Measurements from ENCODE around the gene MYPN. TPM values are rescaled to one million over a fixed set of nuclear protein-coding genes. Genes with fewer than 3 reads are reported as not detected.

MYPN gene
- total RNA-seq, 3 donors from 2014 or later = 0.47 to 1.8 (median 0.93) TPM

DNA sequence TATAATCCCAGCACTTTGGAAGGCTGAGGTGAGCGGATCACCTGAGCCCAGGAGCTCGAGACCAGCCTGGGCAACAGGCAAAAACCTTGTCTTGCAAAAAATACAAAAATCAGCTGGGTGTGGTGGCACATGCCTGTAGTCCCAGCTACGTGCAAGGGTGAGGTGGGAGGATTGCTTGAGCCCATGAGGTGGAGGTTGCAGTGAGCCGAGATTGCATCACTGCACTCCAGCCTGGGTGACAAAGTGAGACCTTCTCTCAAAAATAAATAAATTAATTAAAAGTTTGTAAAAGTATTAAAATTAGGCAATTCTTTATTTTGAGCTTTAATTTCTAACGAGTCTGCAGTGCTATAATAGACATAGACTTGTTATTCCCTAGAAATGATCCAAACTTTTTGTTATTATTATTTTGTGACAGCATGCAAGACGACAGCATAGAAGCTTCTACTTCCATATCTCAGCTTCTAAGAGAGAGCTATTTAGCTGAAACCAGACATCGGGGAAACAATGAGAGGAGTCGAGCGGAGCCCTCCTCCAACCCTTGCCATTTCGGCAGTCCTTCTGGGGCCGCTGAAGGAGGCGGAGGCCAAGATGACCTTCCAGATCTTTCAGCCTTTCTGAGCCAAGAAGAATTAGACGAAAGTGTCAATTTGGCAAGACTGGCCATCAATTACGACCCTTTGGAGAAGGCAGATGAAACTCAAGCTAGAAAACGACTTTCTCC, 11.9 kb downstream of the MYPN start:
- no peaks in the 10 kb centered on the region for H3K4me1 ChIP-seq (ENCODE audit: low read depth)
- H3K36me3 ChIP-seq (ENCODE audit: low read depth) = no peaks in the 10 kb centered on the region
- H3K9me3 ChIP-seq = no peaks in the 10 kb centered on the region
- DNase-seq (no peak), ATAC-seq (no peak)
- no peak overlapping the region for H3K4me3 ChIP-seq
- TF ChIP-seq, protein P1, sequence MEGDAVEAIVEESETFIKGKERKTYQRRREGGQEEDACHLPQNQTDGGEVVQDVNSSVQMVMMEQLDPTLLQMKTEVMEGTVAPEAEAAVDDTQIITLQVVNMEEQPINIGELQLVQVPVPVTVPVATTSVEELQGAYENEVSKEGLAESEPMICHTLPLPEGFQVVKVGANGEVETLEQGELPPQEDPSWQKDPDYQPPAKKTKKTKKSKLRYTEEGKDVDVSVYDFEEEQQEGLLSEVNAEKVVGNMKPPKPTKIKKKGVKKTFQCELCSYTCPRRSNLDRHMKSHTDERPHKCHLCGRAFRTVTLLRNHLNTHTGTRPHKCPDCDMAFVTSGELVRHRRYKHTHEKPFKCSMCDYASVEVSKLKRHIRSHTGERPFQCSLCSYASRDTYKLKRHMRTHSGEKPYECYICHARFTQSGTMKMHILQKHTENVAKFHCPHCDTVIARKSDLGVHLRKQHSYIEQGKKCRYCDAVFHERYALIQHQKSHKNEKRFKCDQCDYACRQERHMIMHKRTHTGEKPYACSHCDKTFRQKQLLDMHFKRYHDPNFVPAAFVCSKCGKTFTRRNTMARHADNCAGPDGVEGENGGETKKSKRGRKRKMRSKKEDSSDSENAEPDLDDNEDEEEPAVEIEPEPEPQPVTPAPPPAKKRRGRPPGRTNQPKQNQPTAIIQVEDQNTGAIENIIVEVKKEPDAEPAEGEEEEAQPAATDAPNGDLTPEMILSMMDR (IDR thresholded peaks at IDR 0.05) = no peak
- intact Hi-C loops (cut with DNase I, micrococcal nuclease) = no loop called here

DNA sequence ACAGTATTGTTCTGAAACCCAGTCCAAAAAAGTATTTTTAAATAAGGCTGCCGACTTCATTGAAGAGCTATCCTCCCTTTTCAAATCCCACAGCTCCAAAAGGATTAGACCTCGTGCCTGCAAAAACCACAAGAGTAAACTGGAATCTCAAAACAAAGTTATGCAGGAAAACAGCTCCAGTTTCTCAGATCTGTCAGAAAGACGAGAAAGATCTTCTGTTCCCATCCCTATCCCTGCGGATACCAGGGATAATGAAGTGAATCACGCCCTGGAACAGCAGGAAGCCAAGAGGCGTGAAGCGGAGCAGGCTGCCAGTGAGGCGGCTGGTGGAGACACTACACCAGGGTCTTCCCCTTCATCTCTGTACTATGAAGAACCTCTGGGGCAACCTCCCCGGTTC, 12.6 kb downstream of the MYPN start:
- DNase-seq = no peak
- Histone ChIP-seq H3K36me3 (ENCODE audit: low read depth) (no peaks in the 10 kb centered on the region), H3K4me3 (no peak overlapping the region), H3K4me1 (ENCODE audit: low read depth) (no peaks in the 10 kb centered on the region), H3K9me3 (no peaks in the 10 kb centered on the region)
- intact Hi-C loops (cut with DNase I, micrococcal nuclease) = no loop called here
- TF ChIP-seq, protein P1 (IDR thresholded peaks at IDR 0.05) = no peak
- peak; percentile 28 for ATAC-seq

DNA sequence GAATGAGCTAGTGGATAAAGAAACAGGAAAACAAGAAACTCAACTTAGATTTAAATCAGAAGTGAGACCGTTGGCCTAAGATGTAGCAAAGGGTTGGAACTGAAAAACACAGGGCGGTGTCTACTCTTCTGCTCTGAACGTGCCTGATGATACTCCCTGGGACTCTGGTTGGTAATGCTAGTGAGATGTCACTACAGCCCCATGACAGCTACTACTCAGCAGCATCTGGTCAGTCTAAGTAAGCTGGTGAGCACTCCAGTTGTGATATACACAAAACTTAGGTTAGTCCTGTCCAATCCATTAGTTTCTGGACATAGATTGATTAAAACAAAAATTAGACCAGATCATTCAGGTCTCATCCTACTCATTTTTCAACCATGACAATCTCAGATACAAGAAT, 15.4 kb downstream of the MYPN start:
- TF ChIP-seq, protein P1 (IDR thresholded peaks at IDR 0.05) = no peak
- intact Hi-C loops (cut with DNase I, micrococcal nuclease) = no loop called here
- ATAC-seq (no peak), DNase-seq (no peak)
- Histone ChIP-seq H3K9me3 (no peaks in the 10 kb centered on the region), H3K36me3 (ENCODE audit: low read depth) (no peaks in the 10 kb centered on the region), H3K4me3 (no peak overlapping the region), H3K4me1 (ENCODE audit: low read depth) (no peaks in the 10 kb centered on the region)

DNA sequence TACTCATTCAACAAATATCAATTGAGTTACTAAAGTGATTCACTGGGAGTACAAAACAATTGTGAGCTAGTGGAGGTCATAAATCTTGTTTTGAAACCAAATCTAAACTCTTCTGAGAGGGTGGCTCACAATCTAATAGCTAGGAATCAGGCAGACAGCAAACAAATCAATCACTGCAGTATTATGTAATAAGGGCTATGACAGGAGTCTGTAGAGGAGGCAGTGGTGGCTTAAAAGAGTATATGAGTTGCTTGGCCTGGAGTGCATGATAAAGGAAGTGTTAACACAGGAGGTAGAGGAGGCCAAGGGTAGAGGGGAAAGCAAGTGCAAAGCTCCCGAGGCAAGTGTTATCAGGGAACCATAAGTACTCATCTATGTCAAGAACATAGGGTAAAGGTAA, 16.5 kb downstream of the MYPN start:
- Histone ChIP-seq H3K9me3 (no peaks in the 10 kb centered on the region), H3K4me3 (no peak overlapping the region), H3K36me3 (ENCODE audit: low read depth) (no peaks in the 10 kb centered on the region), H3K4me1 (ENCODE audit: low read depth) (no peaks in the 10 kb centered on the region)
- TF ChIP-seq, protein P1 (IDR thresholded peaks at IDR 0.05) = no peak
- intact Hi-C loops (cut with DNase I, micrococcal nuclease) = no loop called here
- no peak for DNase-seq
- peak; percentile 66 for ATAC-seq

DNA sequence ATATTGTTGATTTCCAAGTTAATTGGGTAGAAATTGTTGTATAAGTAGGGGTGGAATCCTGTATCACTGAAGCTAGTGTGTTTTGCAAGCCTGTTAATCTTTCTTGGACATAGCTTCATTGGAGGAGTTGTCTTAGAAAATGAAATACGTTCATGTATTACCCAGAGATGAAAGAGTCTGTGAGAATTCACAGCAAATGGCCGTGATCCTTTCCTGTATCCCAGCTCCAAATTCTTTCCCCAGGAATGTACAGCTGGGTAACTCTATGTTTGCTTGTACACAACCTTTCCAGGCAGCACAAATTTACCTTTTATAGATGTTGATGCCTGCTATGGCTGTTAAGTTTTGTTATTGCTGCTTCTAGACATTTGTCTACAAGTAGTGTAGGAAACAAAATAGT, 18.7 kb downstream of the MYPN start:
- Histone ChIP-seq H3K9me3 (no peaks in the 10 kb centered on the region), H3K4me3 (no peak overlapping the region), H3K36me3 (ENCODE audit: low read depth) (no peaks in the 10 kb centered on the region), H3K4me1 (ENCODE audit: low read depth) (no peaks in the 10 kb centered on the region)
- intact Hi-C loops (cut with DNase I, micrococcal nuclease) = no loop called here
- ATAC-seq (no peak), DNase-seq (no peak)
- TF ChIP-seq, protein P1 (IDR thresholded peaks at IDR 0.05) = no peak

DNA sequence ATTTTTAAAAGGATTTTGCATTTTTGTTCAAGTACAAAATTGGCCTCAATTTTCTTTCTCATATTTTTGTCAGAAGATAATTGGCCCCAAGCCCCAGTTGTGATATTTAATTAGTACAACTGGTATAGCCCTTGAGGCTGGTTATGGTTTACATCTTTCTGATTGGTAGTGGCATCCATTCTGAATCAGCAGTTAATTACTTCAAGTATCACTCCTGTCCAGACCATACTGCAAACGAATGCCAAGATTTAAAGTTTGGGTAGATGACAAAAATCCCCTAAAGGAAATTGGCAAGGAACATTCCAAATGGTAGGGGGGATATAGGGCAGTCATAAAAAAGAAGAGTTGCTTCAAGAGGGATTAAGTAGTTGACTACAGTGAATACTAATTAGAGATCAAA, 23.1 kb downstream of the MYPN start:
- Histone ChIP-seq H3K4me3 (no peak overlapping the region), H3K36me3 (ENCODE audit: low read depth) (no peaks in the 10 kb centered on the region), H3K4me1 (ENCODE audit: low read depth) (no peaks in the 10 kb centered on the region), H3K9me3 (no peaks in the 10 kb centered on the region)
- TF ChIP-seq, protein P1 (IDR thresholded peaks at IDR 0.05) = no peak
- intact Hi-C loops (cut with DNase I, micrococcal nuclease) = no loop called here
- ATAC-seq (no peak), DNase-seq (no peak)
